DMS114 treated with DMSO at 0.1 percent for 48 hours (cell line): ENCODE results near the gene GNAL.
"Not testable (repeated sequence)": the region's sequence is repeated elsewhere in the genome, so short reads cannot be mapped to it uniquely, and the experiment has no call there.

Experiments used
- DNase-seq: peaks from one replicate; lab custom pipeline; 2025; ENCODE audit not compliant: unreplicated experiment; lab: John Stamatoyannopoulos, UW

GNAL gene

DNA sequence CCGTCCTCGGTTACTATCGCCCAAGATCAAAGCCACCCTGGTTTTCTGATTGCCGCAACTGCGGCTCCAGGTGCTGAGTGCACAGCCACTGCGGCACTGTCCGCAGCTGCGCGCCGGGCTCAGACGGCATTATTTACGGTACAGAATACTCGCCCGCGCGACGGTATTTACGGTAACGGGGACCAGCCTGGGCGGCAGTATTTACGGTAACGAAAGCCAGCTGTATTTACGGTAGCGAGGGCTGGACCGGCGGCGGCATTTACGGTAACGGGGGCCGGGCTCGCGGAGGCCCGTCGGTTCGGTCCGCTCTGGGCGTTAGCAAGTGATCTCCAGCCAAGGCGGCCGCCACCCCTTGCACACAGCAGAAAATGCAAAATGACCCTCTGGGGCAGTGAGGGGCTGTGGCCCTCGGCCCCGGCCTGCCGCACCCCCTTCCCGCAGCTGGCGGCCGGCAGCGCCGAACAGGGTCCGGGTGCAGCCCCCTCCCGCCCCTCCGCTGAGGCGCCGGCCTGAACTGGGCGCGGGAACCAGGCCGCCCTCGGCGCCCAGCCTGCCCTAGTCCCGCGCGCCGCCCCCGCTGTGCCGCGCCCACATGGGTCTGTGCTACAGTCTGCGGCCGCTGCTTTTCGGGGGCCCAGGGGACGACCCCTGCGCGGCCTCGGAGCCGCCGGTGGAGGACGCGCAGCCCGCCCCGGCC lies at the start of gene GNAL:
Gene GNAL, plus strand, starts transcription at position 293 of the 697 bp plus-strand sequence. Its CDS starts 300 bp downstream, at position 593.
- peak; percentile 57 for DNase-seq

DNA sequence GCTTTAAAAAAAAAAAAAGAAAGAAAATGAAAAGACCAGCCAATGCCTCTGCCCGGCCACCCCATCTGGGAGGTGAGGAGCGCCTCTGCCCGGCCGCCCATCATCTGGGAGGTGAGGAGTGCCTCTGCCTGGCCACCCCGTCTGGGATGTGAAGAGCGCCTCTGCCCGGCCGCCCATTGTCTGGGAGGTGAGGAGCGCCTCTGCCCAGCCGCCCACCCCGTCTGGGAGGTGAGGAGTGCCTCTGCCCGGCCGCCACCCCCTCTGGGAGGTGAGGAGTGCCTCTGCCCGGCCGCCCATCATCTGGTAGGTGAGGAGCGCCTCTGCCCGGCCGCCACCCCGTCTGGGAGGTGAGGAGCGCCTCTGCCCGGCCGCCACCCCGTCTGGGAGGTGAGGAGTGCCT lies 41.8 kb upstream of the GNAL start:
- not testable (repeated sequence) for DNase-seq

DNA sequence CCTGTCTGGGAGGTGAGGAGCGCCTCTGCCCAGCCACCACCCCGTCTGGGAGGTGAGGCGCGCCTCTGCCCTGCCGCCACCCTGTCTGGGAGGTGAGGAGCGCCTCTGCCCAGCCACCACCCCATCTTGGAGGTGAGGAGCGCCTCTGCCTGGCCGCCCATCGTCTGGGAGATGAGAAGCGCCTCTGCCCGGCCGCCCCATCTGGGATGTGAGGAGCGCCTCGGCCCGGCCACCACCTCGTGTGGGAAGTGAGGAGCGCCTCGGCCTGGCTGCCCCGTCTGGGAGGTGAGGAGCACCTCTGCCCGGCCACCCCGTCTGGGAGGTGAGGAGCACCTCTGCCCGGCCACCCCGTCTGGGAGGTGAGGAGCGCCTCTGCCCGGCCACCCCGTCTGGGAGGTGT lies 41.3 kb upstream of the GNAL start:
- not testable (repeated sequence) for DNase-seq

DNA sequence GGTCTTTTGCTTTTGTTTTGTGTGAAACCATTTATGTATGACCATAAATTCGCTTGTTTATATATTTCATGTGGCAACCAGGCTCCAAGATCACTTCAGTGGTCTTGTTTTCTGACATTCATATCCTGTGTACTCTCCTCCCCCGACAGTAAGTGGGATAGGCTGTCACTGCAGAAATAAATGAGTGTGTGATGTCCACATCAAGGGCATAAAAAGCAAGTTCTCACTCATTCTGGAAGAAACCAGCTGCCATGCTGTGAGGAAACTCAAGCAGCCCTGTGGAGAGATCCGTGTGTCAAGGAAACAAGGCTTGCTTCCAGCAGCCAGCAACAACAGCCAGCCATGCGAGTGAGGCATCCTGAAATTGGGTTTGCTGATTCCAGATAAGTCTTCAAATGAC lies 39.2 kb upstream of the GNAL start:
- DNase-seq: no peak

DNA sequence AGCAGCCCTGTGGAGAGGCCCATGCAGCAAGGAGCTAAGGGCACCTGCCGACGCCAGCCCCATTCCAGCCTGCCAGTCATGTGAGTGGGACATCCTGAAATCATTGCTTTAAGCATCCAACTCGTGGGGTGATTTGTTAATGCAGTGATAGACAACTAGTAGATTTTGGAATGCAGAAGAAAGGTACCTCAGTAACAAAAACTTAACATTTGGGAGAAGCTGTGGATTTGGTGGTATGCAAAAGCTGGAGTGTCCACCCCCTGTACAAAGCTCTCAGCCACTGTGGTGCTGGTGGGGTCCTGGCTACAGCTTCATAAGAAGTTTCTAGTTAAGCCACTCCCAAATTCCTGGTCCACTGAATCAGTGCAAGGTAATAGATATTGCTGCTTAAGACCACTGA lies 37.2 kb upstream of the GNAL start:
- DNase-seq: no peak

DNA sequence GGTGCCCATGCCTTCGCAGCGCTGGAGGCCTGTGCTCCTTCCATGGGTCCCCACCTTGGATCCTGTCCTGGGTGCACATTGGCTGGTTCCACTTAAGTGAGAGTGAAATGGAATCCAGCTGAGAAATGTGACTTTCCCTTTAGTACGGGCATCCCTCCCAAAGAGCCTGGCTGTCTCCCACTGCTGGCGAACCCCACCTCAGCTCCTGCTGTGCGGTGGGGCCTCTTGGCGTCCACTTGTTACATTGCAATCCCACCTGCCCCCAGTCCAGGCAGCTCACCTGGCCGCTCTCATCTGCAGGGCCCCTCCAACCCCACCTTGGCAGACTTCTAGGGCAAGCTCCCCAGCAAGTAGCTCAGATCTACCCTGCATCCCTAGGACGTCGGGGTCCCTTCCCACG lies 35.5 kb upstream of the GNAL start:
- DNase-seq: no peak

DNA sequence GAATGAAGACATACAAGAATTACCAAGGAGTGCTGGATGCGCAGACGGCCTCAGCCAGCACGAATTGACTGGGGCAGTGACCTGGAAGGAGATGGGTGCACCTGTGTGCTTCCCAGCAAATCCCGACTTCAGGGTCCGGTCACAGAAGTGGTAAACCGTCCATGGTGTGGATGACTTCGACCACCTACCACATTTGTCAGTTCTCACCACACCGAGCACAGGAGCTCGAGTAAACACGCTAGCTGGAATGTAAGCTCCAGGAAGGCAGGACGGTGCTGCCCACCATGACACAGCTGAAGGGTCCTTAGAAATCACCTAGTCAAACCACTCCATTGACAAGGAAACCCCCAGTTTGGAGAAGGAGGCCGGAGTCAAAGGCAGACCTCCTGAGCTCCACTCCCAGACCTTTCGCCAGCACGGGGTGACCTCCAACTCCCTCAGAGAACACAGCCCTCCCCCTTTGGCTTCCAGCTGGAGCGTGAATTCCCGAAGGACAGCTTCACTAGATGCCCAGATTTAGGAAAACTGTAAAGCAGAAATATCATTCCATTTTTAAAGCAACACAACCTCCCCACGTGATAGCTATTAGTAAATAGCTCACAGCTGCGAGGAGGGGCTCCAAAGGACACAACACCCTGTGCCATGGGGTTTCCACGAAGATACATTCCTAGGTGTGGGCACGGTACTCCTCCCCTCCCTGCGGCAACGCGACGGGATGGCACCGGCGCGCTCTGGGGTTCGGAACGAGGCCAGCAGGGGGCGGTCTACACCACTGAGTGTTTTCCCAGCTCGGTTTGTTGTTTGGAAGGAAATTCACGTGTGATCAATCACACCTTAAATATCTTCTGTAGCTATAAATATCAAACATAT lies 34.1 kb upstream of the GNAL start:
- peak; percentile 24 for DNase-seq

DNA sequence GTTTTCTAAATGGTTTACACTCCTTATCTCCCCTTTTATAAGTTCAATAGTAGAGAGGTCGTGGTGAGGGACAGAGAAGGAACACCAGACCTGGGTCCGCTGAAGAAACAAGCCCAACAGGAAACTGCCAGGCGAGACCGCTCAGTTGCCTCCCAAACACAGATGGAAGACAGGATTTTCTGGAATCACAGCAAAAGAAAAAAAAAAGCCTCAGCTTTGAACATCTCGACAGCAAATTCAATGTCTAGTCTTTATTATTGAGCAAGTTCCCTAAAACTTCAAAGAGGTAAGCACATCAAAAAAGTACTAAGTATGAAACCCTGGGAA lies 33.5 kb upstream of the GNAL start:
- no peak for DNase-seq

DNA sequence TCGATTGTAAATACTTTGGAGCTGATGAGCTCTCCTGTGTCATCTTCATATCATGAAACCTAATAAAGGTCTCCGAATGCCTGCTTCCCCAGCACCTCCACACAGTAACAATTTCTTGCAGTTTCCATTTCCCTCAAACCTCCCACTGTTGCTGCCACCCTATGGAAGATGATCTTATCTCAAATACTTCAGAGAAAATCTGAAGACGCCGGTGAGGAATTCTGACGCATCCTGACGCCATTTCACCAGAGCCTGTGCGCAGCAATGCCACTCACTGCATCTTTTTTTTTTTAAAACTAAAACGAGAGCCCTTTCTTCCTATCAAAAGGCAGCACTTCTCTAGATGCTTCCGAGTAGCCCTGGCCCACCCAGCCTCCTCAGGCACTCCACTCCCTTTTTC lies 31.9 kb upstream of the GNAL start:
- no peak for DNase-seq

DNA sequence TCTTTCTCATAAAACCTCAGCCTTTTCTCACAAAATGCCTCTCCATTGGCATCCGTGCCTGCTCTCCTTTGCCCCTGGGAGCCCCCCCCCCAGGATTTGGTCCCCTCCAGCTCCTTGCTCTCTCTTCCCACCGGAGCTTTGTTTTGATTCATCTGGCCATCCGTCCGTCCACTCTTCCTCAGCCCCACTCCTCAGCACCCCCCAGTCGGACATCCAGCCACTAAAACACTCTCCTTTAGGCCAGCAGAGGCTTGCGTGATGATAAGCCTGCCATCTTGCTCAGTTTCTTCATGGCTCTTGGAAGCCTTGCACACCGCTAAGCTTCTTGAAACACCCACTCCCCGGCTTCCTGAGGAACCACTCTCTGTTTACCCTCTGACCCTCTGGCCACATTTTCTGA lies 31.5 kb upstream of the GNAL start:
- DNase-seq: no peak

DNA sequence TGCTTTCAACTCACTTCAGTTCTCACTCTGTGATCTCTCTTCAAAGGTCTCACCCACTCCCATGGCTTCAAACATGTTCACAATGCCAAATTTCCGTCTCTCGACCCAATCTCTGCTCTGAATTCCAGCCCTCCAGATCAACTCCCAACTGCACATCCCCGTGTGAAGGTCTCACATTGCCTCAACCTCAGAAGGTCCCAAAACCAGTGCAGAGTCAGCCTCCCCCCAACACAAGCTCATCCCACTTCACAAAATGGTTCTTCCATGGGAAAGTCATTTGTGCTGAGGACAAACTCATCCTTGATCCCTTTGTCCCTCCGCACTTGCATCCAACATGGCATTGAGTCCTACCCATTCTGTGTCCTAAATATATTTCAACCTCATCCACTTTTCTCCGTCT lies 31.0 kb upstream of the GNAL start:
- no peak for DNase-seq

DNA sequence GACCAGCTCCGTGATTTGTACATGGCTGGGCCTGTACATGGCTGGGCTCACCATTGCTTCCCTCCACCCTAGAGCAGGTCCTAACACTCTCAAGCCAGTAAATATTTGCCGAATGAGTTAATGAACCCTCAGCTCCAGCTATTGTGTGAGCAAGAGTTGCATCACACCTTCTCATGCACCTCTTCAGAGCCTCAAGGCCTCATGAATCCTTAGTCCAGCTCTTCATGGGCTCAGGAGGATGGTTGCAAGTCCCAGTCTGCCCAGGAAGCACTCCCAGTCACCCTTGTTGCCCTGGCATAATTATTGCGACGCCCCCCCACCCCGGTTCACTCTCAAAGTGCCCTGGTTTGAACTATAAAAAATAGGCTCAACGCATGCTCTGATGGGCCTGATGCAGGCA lies 30.1 kb upstream of the GNAL start:
- no peak for DNase-seq

DNA sequence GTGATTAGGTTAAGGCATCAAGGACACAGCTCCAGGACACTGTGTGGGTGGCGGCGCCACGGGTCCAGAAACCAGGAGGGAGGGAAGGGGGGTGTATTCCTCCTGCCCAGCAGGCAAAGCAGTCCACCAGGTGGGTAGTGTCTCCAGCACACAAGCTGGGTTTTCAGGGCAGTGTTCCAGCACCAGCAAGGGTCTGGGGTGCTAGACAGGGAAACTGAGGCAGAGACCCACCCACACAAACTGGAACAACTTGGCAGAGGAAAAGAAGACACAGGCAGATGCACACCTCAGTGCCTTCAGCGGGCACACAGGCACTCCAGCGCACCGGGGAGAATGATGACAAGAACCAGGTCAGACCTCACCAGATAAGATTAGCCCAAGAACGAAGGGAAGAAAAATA lies 28.4 kb upstream of the GNAL start:
- DNase-seq: no peak

DNA sequence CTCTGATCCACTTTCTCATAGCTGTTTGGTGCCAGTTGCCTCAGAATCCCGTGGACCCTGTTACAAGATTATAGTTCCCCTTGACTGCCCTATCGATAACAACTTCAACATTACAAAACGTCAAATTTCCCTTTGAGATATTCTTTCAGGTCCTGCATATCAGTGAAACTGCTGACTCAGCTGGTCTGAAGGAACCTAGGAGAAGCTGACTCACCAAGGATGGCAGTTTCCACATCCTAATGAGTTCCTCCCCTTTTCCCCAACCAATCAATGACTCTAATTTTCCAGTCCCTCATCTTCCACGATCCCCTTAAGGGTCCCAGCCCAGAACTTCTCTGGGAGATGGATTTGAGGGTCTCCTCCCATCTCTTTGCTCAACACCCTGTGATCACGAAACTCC lies 27.6 kb upstream of the GNAL start:
- no peak for DNase-seq

DNA sequence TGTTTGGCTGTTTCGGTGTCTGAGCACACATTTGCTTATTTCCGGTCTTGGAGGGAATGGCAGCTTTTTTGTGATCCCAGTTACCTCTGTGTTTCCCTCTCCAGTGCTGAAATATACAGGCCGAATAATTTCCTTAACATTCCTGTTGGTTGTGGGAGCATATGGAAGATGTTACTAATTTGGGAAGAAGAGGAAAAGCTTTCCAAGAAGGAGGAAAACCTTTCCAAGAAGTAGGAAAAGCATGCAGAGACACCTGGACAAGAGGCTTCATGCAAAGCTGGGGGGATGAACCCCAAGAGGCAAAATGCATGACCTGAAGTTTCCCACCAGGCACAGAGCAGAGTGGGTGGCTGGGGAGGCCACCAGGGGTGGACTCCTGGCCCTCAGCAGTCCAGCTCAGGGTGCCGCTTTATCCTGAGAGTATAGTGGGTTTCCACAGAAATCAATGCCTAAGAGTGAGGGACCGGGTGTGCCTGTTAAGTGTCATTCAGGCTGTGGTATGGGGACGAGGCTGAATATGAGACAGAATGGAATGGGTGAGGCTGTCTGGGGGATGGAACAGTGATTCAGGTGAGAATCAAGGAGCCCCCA lies 25.5 kb upstream of the GNAL start:
- no peak for DNase-seq

DNA sequence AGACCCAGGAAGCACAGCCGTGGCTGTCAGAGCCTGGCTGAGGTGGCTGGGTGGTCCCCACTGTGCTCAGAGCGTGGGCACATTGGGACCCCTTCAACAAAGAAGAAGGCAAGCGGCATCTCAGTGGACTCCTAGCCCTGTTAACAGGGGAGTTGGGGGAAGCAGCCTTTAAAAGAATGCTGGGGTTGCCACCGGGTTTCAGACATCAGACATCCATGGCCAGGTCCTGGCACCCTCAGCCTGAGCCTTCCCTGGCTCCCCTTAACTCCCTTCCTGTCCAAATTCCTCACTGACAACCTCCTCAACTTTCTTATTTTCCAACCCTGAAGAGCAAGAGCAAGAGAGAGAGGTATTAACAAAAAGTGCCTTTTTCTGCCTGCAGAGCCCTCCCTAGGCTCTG lies 24.8 kb upstream of the GNAL start:
- no peak for DNase-seq

DNA sequence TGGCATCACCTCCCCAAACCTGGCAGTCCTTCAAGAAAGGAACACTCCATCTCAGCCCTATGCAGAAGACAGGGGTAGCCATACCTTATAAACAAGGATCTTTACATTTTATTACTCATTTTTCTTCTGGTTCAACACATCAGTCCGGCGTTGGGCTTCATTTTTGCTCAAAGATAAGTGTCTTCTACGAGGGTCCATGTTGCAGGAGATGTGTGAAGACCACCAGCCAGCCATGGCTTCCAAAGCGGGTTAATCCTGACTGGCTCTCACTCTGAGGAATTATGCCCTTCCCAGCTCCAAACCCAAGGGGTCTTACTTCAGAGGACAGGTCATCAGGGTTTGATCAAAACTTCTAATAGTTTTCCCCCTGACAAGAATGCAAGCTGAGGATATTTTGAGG lies 23.9 kb upstream of the GNAL start:
- no peak for DNase-seq

DNA sequence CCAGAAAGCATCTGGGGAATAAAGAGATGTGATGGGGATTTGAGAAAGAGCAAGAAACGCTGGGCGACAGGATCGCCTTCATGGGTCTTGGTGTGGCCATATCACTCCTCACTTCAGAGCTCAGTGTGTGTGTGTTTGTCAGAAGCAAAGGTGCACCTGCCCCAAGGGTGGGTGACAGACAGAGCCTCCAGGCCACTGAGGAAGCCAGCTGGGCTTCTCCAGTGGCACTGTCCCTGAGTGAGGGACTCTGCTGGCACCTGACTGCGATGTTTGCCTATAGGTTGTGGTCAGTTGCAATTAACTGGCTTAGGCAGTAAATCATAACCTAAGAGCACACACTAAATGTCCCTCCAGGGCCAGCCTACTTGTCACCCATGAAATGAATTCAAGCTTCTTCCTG lies 23.5 kb upstream of the GNAL start:
- no peak for DNase-seq

DNA sequence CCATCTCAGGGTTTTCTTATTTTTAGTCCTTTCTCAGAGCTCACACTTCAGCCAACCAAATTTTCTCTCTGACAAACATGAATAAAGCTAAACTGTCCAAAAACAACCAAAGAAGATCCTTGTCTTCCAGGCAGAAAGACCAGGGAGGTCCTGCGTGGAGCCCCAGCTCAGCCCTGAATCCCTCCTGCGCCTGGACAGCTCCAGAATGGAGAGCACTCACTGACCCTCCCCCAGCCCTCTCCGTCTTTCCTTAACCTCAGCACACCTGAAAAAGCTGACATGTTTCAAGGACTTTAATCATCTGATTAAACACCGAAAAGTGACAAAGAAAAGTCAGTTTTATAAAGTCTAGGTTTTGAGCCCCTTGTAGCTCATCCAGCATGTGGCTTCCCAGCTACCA lies 22.9 kb upstream of the GNAL start:
- no peak for DNase-seq

DNA sequence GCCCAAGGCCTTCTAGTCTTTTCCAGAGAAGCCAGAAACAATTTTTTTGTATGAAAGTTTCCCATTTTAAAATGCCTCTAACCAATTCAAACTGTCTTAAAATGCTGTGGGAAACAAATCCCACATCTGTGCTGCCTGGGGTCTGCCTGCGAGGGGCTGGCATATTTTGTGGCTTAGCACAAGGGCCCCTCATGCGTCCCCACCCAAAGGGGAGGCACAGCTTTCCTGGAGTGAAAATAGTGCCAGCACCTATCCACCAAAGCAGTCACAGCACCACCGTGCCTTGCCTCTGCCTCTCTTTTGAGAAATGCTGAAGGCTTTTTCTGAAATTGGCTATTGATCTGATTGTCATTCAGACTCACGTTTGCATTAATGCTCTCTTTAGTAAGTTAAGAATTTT lies 22.2 kb upstream of the GNAL start:
- no peak for DNase-seq

DNA sequence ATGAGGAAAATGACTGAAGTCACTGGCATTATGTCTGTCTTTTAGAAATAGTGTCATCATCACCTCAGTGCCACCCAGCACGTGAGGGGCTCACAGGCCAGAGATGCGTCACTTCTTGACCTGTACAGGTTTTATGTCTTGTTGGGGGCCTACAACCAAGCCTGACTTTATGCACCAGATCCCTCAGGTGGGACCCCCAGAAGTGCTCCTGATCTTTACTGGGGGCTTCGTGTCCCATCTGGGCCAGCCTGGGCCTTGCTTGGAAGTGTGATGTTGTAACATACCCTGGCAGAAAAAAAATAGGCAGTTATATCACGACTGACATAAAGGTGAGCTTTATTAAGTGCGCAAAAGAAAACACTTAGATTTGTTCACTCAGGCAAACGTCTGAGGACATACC lies 21.5 kb upstream of the GNAL start:
- DNase-seq: no peak

DNA sequence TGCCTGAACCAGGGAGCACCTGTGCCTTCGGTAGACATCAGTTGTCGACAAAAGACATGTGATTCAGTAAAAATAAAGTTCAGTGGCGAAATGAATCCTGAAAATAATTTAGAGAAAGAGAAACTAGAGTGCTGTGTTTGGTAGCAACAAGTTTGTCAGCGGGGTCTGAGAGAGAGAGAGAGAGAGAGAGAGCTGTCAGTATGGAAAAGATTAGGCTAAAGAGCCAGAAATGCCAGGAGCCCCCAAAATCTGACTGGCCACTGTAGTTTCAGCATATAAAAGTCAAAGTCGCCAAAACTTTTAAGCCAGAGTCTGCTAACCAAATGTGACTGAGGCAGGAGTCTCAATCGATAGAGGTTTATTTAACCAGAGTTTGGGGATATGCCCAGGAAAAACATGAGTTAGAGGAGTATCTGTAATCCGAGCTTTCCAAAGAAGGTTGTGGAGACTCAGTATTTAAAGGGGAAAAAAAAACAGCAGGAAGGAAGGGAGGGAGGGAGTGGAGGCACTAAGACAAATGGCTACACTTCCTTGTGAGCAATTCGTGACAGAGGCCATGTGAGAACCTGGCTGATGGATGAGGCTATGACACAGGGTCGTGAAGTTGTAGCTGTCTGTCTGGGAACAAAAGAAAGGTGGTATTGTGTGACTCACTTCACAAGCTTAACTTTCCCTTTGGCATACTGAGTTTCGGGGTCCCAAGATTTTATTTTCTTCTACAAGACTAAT lies 20.5 kb upstream of the GNAL start:
- DNase-seq: no peak
